SW 1271 (cell line): ENCODE measurements around the gene FICD.
A peak's percentile ranks its signal among the peaks of the same experiment; 100 is the strongest.

Experiments
- DNase-seq, 2 experiments: peaks; one replicate each; lab custom pipeline; 2025; lab: John Stamatoyannopoulos, UW

Gene FICD

GRCh38 chr12:108502922-108503321, 12.2 kb upstream of the FICD start:
- DNase-seq: no peak

GRCh38 chr12:108505129-108505528, 9.9 kb upstream of the FICD start:
- DNase-seq: no peak

GRCh38 chr12:108507971-108508642, 7.0 kb upstream of the FICD start:
- DNase-seq: peak; percentile 31 to 43

- DNase-seq: no peak
These were observed 5.3 kb upstream of the FICD start for GRCh38 chr12:108509806-108510205.

GRCh38 chr12:108510836-108511235, 4.2 kb upstream of the FICD start:
- DNase-seq: no peak

GRCh38 chr12:108511633-108512540, 3.2 kb upstream of the FICD start:
- peak in 1 of 2 experiments; percentile 66 for DNase-seq

- no peak for DNase-seq
These were observed 557 bp upstream of the FICD start for GRCh38 chr12:108514468-108514972.

GRCh38 chr12:108515916-108516315, 839 bp downstream of the FICD start:
- DNase-seq: no peak

GRCh38 chr12:108516511-108517275, 1.6 kb downstream of the FICD start:
- peak in 1 of 2 experiments; percentile 19 for DNase-seq

- DNase-seq: no peak
These were observed 2.4 kb downstream of the FICD start for GRCh38 chr12:108517288-108518100.

GRCh38 chr12:108518101-108518715, 3.1 kb downstream of the FICD start:
- no peak for DNase-seq

GRCh38 chr12:108518716-108519496, 3.8 kb downstream of the FICD start:
- no peak for DNase-seq

- peak in 1 of 2 experiments; percentile 26 for DNase-seq
These were observed 4.5 kb downstream of the FICD start for GRCh38 chr12:108519558-108519957.

GRCh38 chr12:108523365-108523764, 8.3 kb downstream of the FICD start:
- DNase-seq: no peak

GRCh38 chr12:108525681-108526080, 10.6 kb downstream of the FICD start:
- no peak for DNase-seq

- DNase-seq: no peak
These were observed 11.5 kb downstream of the FICD start for GRCh38 chr12:108526482-108527165.

GRCh38 chr12:108527166-108527496, 12.1 kb downstream of the FICD start:
- no peak for DNase-seq

- no peak for DNase-seq
These were observed 15.1 kb downstream of the FICD start for GRCh38 chr12:108530161-108530560.
